Urothelium cell line (cell line): ENCODE measurements around the gene ADAMTS17.

ENCODE experiments used
- DNase-seq: peaks from one replicate; pipeline ENCODE4 v3.0.0; 2011; ENCODE audit warnings: low spot score, mixed read lengths
- FAIRE-seq: peaks from 2 replicates; lab custom pipeline; 2011; peaks lifted over from hg19 to GRCh38; lab: Jason Lieb, UNC

Gene ADAMTS17

DNA sequence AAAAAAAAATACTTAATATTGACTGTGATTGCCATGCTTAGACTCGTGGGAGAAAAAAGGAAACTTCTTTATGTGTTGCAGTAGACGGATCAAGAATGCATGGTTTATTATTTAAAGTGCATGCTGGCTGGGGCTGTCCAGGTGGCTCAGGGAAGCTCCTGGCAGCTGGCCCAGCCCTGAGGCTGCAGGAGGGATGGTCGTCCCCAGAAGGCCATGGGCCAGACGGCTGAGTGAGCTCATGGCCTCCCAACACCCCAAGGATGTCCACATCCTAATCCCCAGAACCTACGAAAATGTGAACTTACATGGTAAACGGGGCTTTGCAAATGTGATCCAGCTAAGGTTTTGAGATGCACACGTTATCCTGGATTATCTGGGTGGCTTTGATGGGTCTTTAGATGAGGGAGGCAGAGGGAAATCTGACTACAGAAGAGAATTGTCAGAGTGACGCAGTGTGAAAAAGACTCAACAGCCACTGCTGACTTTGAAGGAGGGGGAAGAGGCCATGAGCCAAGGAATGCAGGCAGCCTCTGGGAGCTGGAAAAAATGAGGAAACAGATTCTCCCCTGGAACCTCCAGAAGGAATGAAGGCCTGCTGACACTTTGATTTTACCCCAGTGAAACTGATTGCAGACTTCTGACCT is 29.8 kb downstream of the ADAMTS17 start:
- DNase-seq (no peak), FAIRE-seq (no peak)

DNA sequence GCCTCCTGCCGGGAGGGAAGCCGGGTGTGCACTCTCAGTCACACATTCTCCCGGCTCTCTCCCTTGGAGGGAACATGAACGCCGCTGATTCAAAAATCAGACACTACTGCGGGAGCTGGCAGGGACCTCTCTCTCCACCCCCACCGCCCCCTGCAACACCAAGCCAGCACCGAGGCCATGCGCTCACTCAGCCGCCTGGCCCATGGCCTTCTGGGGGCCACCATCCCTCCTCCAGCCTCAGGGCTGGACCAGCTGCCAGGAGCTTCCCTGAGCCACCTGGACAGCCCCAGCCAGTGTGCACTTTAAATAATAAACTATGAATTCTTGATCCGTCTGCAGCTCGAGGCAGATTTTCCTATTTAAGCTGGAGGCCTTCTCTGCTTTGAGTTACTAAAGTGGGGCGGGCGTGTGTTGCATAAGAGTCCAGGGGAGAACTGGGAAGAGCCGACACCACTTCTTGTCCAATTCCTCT is 30.6 kb downstream of the ADAMTS17 start:
- no peak for FAIRE-seq
- DNase-seq: no peak

GRCh38 chr15:100310513-100311153 is 31.1 kb downstream of the ADAMTS17 start:
- FAIRE-seq: no peak

GRCh38 chr15:100310041-100310405 is 31.8 kb downstream of the ADAMTS17 start:
- FAIRE-seq: no peak
- no peak for DNase-seq

More at GRCh38 chr15:100310513-100311153, 31.1 kb downstream of the ADAMTS17 start:
- DNase-seq: no peak

- FAIRE-seq (no peak), DNase-seq (no peak)
Observed at GRCh38 chr15:100309109-100310040, 32.4 kb downstream of the ADAMTS17 start.

GRCh38 chr15:100308608-100309007 is 33.2 kb downstream of the ADAMTS17 start:
- FAIRE-seq (no peak), DNase-seq (no peak)

GRCh38 chr15:100308213-100308600 is 33.6 kb downstream of the ADAMTS17 start:
- no peak for DNase-seq
- no peak for FAIRE-seq

DNA sequence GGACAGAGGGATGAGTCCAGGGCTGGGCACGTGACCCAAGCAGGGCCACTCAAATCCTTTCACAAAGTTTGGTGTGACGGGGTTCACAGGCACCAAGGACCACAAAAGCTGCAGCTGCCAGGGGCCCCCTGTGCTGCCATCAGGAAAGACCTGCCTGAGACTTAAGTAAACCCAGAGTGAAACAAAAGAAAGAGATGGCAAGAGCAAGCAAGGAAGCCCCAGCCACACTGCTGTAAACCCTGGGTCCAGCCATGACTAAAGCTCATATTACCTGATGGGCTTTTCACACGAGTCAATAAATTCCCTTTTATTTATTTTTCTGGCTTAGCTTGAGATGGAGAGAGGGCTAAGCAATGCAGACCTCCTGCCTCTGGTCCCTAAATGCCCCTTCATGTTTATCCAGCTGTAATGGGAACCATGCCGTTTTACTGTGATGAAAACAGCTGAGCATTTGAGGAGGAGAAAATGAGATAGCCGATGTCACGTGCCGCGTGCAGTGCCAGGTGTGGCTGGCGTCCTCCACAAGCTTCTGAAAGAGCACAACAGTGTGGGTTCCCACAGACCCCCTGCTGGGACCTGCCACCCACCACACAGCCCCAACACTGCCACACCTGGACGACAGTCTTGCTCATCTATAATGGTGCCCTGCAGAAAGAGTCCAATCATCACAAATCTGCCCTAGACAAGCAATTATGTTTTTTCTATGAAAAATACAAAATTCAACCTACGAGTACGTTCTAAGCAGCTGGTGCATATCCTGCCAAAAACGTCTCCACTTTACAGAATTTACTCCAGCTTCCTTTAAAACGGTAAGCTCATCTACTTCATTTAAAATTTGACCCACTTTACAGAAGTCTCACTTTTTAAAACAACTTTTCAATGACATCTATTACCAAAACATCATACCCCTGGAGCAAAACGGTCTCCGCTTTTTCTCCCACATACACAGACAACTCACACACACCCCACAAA is 34.2 kb downstream of the ADAMTS17 start:
- DNase-seq: no peak

DNA sequence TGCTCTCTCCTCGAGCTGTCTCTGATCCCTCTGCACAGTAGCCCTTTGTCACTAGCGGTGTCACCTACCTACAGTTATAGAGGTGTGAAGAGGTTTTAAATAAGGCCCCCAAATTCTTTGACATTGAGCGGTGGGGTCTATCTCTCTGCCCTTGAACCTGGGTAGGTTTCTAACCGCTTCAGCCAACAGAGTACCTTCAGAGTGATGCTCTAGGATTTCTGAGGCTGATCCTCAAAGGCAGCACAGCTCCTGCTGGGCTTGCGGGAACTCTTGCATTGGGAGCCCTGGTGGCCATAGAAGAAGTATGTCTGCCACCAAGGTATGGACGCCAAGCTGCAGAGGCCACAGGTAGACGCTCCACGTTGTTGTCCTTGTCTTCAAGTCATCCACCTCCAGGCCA is 35.7 kb downstream of the ADAMTS17 start:
- DNase-seq (no peak), FAIRE-seq (no peak)

More for the DNA sequence above, 34.2 kb downstream of the ADAMTS17 start:
- FAIRE-seq: no peak

- DNase-seq (no peak), FAIRE-seq (no peak)
Observed at GRCh38 chr15:100301910-100302431, 39.8 kb downstream of the ADAMTS17 start.

DNA sequence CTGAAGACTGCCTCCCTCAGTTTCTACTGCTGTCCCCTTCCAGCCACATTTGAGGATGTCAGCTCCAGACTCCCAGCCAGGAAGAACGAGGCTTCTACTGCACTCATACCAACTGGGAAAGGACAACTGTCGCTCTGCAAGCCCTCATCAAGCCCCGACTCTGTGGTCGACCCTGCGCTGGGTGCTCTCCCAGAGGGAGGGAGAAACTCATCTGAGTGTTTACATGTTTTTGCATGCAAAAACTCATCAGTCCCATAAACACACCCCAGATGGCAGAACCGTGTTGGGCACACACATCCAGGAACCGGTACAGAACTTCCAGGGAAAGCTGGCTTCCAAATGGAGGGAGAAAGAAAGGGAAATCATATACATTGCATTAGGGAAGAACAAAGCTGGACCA is 43.5 kb downstream of the ADAMTS17 start:
- DNase-seq: no peak
- FAIRE-seq: no peak

DNA sequence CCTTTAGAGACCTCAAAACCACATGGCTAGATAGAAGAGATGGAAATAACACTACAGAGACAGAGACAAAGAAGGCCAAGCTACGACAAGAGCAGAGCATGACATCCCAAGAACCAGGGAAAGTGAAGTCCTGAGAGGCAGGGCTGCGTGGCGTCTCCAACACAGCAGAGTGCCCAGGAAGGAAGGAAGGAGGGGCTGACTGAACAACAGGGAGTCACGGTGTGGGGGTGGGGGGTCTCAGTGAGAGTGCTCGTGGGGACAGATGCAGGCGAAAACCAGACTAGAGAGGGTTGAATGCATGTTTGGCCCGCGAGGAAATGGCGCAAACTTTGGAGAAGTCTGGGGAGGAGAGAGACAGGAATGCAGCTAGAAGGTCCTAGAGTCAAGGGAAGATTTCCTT is 44.0 kb downstream of the ADAMTS17 start:
- DNase-seq (no peak), FAIRE-seq (no peak)

DNA sequence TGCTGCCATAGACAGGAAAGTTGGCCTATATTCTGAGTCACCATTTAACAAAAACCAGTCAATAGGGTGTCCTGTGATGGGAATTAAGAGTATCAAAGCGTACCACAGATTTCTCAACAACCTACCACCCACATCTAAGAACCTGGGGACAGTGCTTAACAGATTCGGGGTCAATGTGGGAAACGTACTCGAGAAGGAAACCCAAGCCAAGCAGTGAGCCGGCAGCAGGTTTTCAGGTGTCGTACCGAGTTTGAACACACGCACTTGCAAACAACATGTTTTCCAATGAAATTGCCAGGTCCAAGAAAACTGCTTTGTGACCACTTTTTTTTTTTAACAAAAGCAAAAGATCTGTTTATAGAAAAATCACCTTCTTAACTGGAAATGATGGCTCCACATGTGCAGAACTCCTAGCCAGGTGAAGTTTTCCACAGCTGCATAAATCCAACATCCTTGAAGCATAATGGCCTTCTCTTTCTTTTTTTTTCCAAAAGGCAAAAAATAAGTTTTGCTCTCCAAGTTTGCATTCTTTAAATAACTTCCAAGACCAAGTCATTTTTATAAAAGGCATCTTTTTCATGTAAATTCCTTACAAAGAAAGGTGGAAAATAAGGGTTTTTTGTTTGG is 45.7 kb downstream of the ADAMTS17 start:
- no peak for FAIRE-seq
- DNase-seq: no peak

- FAIRE-seq: no peak
- no peak for DNase-seq
Observed at GRCh38 chr15:100292010-100292409, 49.8 kb downstream of the ADAMTS17 start.

GRCh38 chr15:100291106-100291505 is 50.7 kb downstream of the ADAMTS17 start:
- no peak for DNase-seq

GRCh38 chr15:100285641-100286295 is 56.0 kb downstream of the ADAMTS17 start:
- DNase-seq: no peak

More at GRCh38 chr15:100291106-100291505, 50.7 kb downstream of the ADAMTS17 start:
- no peak for FAIRE-seq

GRCh38 chr15:100284701-100285100 is 57.1 kb downstream of the ADAMTS17 start:
- FAIRE-seq (no peak), DNase-seq (no peak)

More at GRCh38 chr15:100285641-100286295, 56.0 kb downstream of the ADAMTS17 start:
- no peak for FAIRE-seq

GRCh38 chr15:100284191-100284590 is 57.6 kb downstream of the ADAMTS17 start:
- DNase-seq: no peak
- FAIRE-seq: no peak
